Keratinocyte (primary cell): ENCODE data around the gene RTN3. TPM values are rescaled to one million over a fixed set of nuclear protein-coding genes. Genes with fewer than 3 reads are reported as not detected.

Experiments used
- DNase-seq: peaks from one replicate; pipeline ENCODE4 v3.0.0-alpha.2; 2011; ENCODE audit warnings: low read depth, missing footprints, low spot score
- FAIRE-seq: peaks from 2 replicates; lab custom pipeline; 2011; peaks lifted over from hg19 to GRCh38; lab: Jason Lieb, UNC
- H2AFZ ChIP-seq: 2 replicates; pipeline ENCODE4 v1.6.0; 2012; ENCODE audit warnings: low read length, control low read depth, inconsistent platforms; ENCODE audit not compliant: control insufficient read depth
- H3K27ac ChIP-seq: 2 replicates; pipeline ENCODE4 v1.5.1; 2011; ENCODE audit warnings: low read length; ENCODE audit not compliant: control insufficient read depth, insufficient read depth
- H3K27me3 ChIP-seq: 3 replicates; pipeline ENCODE4 v1.6.0; 2011; ENCODE audit warnings: low read length; ENCODE audit not compliant: control insufficient read depth, insufficient read depth; ENCODE audit errors: extremely low read depth
- H3K36me3 ChIP-seq, 2 experiments: 2 replicates in 1 of 2; 3 replicates in 1 of 2; pipeline ENCODE4 v1.5.1; 2011; ENCODE audit warnings: low read length in 2 of 2, mild to moderate bottlenecking in 1 of 2; ENCODE audit not compliant: control insufficient read depth in 2 of 2, insufficient read depth in 2 of 2; ENCODE audit errors: extremely low read depth in 1 of 2
- H3K4me1 ChIP-seq: 3 replicates; pipeline ENCODE4 v1.5.1; 2011; ENCODE audit warnings: low read length; ENCODE audit not compliant: control insufficient read depth, insufficient read depth; ENCODE audit errors: extremely low read depth
- H3K4me2 ChIP-seq: 3 replicates; pipeline ENCODE4 v1.6.0; 2011; ENCODE audit warnings: low read depth, low read length; ENCODE audit not compliant: control insufficient read depth, insufficient read depth; ENCODE audit errors: extremely low read depth
- H3K4me3 ChIP-seq, 3 experiments: fragments of 200-600 bp in 1 of 3; sonication (generic) in 1 of 3; 2 replicates in 2 of 3; 3 replicates in 1 of 3; pipeline ENCODE4 v1.5.1; 2011 to 2016; ENCODE audit warnings: low read length in 3 of 3, mild to moderate bottlenecking in 3 of 3, control low read depth in 2 of 3, inconsistent platforms in 1 of 3, low read depth in 1 of 3, mixed read lengths in 1 of 3, mixed run types in 1 of 3, moderate library complexity in 1 of 3; ENCODE audit not compliant: control insufficient read depth in 2 of 3, insufficient read depth in 2 of 3; ENCODE audit errors: extremely low read depth in 1 of 3
- H3K79me2 ChIP-seq: 2 replicates; pipeline ENCODE4 v1.6.0; 2012; ENCODE audit warnings: low read length; ENCODE audit not compliant: control insufficient read depth, insufficient read depth
- H3K9ac ChIP-seq: 3 replicates; pipeline ENCODE4 v1.6.0; 2011; ENCODE audit warnings: low read length; ENCODE audit not compliant: control insufficient read depth, insufficient read depth; ENCODE audit errors: extremely low read depth
- H3K9me1 ChIP-seq: 3 replicates; pipeline ENCODE4 v1.6.0; 2011; ENCODE audit warnings: low read length; ENCODE audit not compliant: control insufficient read depth, insufficient read depth; ENCODE audit errors: extremely low read depth
- H3K9me3 ChIP-seq: 2 replicates; pipeline ENCODE4 v1.5.1; 2012; ENCODE audit warnings: low read depth, low read length; ENCODE audit not compliant: control insufficient read depth
- H4K20me1 ChIP-seq: 3 replicates; pipeline ENCODE4 v1.6.0; 2011; ENCODE audit warnings: low read length; ENCODE audit not compliant: control insufficient read depth, insufficient read depth; ENCODE audit errors: extremely low read depth
- CTCF ChIP-seq, 3 experiments: IDR thresholded peaks in 1 of 3; conservative IDR thresholded peaks in 1 of 3; optimal IDR thresholded peaks in 1 of 3; 2 replicates in 2 of 3; 3 replicates in 1 of 3; pipeline versions ENCODE3 to v1.5.1; 2011; ENCODE audit warnings: low read length in 3 of 3, mild to moderate bottlenecking in 3 of 3, moderate library complexity in 2 of 3, control low read depth in 1 of 3, inconsistent platforms in 1 of 3; ENCODE audit not compliant: insufficient read depth in 2 of 3; ENCODE audit errors: extremely low read depth in 1 of 3
- EZH2 ChIP-seq: IDR thresholded peaks from one replicate; pipeline ENCODE4 v1.6.1; 2012; ENCODE audit warnings: inconsistent platforms, mild to moderate bottlenecking, low read length, moderate library complexity
- dilution Hi-C: fragments of 300-500 bp; cut with MboI; formaldehyde crosslinking; loops from one replicate; pipeline ENCODE4 v1.7.0; 2020; ENCODE audit warnings: low sequenced_read_pairs; ENCODE audit not compliant: extremely low pct_ligation_motif_present
- polyA plus RNA-seq, 5 experiments: library from polyadenylated mRNA; depleted of rRNA in 3 of 5; stranded (reverse) in 3 of 5; stranded (forward) in 1 of 5; unstranded in 1 of 5; fragments of >200 nt; gene quantifications; 1 replicate in 1 of 5; 2 replicates in 3 of 5; 3 replicates in 1 of 5; pipeline versions ENCODE4 v1.2.1 to v1.2.3, GENCODE V29; 2011 to 2012; ENCODE audit warnings: missing spikeins in 2 of 5, low read depth in 1 of 5, low replicate concordance in 1 of 5

Gene RTN3
- polyA plus RNA-seq, 1 donor (not counting 4 experiments of a cell fraction or from before 2014, with no cell fraction given), result 50.8 TPM

DNA sequence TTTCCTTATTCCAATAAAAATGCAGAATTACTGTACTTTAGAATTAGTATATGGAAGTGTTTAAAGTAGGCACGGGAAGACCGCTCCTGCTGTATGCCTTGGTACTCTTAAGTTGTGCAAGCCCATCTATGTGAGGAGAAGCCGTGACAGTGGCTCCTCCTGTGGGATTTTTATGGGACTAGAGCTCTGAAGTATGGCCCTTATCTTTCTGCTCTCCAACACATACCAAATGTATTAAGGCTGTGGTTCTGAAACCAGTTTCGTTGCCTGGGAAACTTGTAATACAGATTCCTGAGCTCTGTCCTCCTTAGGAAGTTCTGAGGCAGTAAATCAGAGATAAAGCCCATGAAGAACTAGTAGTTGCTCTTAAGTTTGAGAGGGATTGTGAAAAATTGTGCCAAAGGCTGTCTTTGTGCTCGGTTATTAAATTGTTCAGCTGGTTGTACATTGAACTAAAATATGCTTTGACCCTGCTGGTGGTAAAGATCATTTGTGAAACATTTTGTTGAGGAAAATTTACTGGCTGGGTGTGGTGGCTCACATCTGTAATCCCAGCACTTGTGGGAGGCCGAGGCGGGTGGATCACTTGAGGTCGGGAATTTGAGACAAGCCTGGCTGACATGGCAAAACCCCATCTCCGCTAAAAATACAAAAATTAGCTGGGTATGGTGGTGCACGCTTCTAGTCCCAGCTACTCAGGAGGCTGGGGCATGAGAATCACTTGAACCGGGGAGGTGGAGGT lies 29.3 kb downstream of the RTN3 start:
- H3K27ac ChIP-seq, result no peak overlapping the region
- FAIRE-seq (no peak), DNase-seq (no peak)
- H3K4me1 ChIP-seq, result no peaks in the 10 kb centered on the region
- H3K79me2 ChIP-seq, result peaks cover 8% of the 10 kb centered on the region
- H3K27me3 ChIP-seq, result no peaks in the 10 kb centered on the region
- H3K9me3 ChIP-seq, result no peaks in the 10 kb centered on the region
- no peak overlapping the region for H3K4me2 ChIP-seq
- no peak overlapping the region for H3K4me3 ChIP-seq
- no peak overlapping the region for H2AFZ ChIP-seq
- dilution Hi-C loops, result no loop called here
- H3K9ac ChIP-seq, result no peak overlapping the region
- no peak for TF ChIP-seq EZH2
- TF ChIP-seq CTCF (optimal IDR thresholded peaks at IDR 0.05 in 1 of 3, IDR thresholded peaks at IDR 0.05 in 1 of 3, conservative IDR thresholded peaks at IDR 0.05 in 1 of 3; ENCODE audit: extremely low read depth in 1 of 3, insufficient read depth in 2 of 3, low read length in 3 of 3), result no peak
- no peaks in the 10 kb centered on the region for H4K20me1 ChIP-seq
- no peaks in the 10 kb centered on the region for H3K36me3 ChIP-seq
- H3K9me1 ChIP-seq, result no peaks in the 10 kb centered on the region

GRCh38 chr11:63711838-63712237 lies 30.5 kb downstream of the RTN3 start:
- FAIRE-seq (no peak), DNase-seq (no peak)
- no peaks in the 10 kb centered on the region for H3K27me3 ChIP-seq
- dilution Hi-C loops, result no loop called here
- no peaks in the 10 kb centered on the region for H3K9me1 ChIP-seq
- no peak overlapping the region for H2AFZ ChIP-seq
- no peaks in the 10 kb centered on the region for H3K36me3 ChIP-seq
- no peak overlapping the region for H3K4me2 ChIP-seq
- no peaks in the 10 kb centered on the region for H3K4me1 ChIP-seq
- H3K27ac ChIP-seq, result no peak overlapping the region
- no peak for TF ChIP-seq EZH2
- TF ChIP-seq CTCF (optimal IDR thresholded peaks at IDR 0.05 in 1 of 3, IDR thresholded peaks at IDR 0.05 in 1 of 3, conservative IDR thresholded peaks at IDR 0.05 in 1 of 3; ENCODE audit: extremely low read depth in 1 of 3, insufficient read depth in 2 of 3, low read length in 3 of 3), result no peak
- no peak overlapping the region for H3K4me3 ChIP-seq
- peaks cover 11% of the 10 kb centered on the region for H3K79me2 ChIP-seq
- no peak overlapping the region for H3K9ac ChIP-seq
- H4K20me1 ChIP-seq, result no peaks in the 10 kb centered on the region
- no peaks in the 10 kb centered on the region for H3K9me3 ChIP-seq
